Endothelial cell (in vitro differentiated cells): ENCODE results near the gene CNOT1. TPM values are rescaled to one million over a fixed set of nuclear protein-coding genes. Genes with fewer than 3 reads are reported as not detected.

Experiments
- DNase-seq: peaks from one replicate; pipeline ENCODE4 v3.0.0; 2021; ENCODE audit warnings: low spot score
- H3K27ac Mint-ChIP-seq: one replicate; pipeline ENCODE4 v1.8.0; 2021; ENCODE audit warnings: mixed read lengths, inconsistent platforms; ENCODE audit not compliant: unreplicated experiment
- H3K27me3 Mint-ChIP-seq: one replicate; pipeline ENCODE4 v1.8.0; 2021; ENCODE audit warnings: mild to moderate bottlenecking, moderate library complexity, mixed read lengths, inconsistent platforms; ENCODE audit not compliant: unreplicated experiment
- H3K36me3 Mint-ChIP-seq: one replicate; pipeline ENCODE4 v1.8.0; 2021; ENCODE audit warnings: mild to moderate bottlenecking, low read depth, mixed read lengths, inconsistent platforms; ENCODE audit not compliant: unreplicated experiment
- H3K4me1 Mint-ChIP-seq: one replicate; pipeline ENCODE4 v1.8.0; 2021; ENCODE audit warnings: mild to moderate bottlenecking, mixed read lengths, inconsistent platforms; ENCODE audit not compliant: unreplicated experiment
- H3K4me3 Mint-ChIP-seq: one replicate; pipeline ENCODE4 v1.8.0; 2021; ENCODE audit warnings: mild to moderate bottlenecking, mixed read lengths, inconsistent platforms; ENCODE audit not compliant: unreplicated experiment
- H3K9me3 Mint-ChIP-seq: one replicate; pipeline ENCODE4 v1.8.0; 2021; ENCODE audit warnings: mixed read lengths, inconsistent platforms; ENCODE audit not compliant: unreplicated experiment
- total RNA-seq: library from RNA; stranded (reverse); fragmentation: NEBNext Ultra II Directional; extraction: Animal tissue kit (Norgen Biotek cat#: 25700); gene quantifications from one replicate; pipeline ENCODE4 v1.2.1, GENCODE V29; 2021; ENCODE audit not compliant: unreplicated experiment
- TF ChIP-seq, protein P1 (sequence below): fragments of 200-600 bp; sonication (generic); IDR thresholded peaks from one replicate; pipeline ENCODE4 v1.5.0; 2021; ENCODE audit warnings: antibody characterized with exemption; ENCODE audit not compliant: unreplicated experiment

The CNOT1 gene
- total RNA-seq, 1 donor from 2014 or later: 152 TPM

DNA sequence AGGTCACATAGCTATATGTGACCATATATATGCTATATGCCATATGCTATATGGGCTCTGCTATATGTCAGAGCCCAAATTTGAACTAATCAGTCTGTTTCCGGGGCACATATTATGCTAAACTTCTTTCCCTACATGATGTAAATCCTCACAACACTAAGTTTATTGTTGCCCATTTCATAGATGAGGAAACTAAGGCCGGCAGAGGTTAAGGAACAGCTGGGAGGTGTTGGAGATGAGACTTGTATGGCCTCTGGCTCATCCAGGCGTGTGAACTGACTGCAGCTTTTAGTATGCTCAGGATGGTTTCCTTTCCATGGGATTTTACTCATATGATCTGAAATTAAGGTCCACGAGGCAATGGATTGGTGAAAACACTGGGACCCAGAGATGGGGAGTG lies 17.5 kb upstream of the CNOT1 start:
- DNase-seq: no peak
- no peaks in the 10 kb centered on the region for H3K9me3 Mint-ChIP-seq
- H3K36me3 Mint-ChIP-seq: no peaks in the 10 kb centered on the region
- H3K4me3 Mint-ChIP-seq: no peak overlapping the region
- TF ChIP-seq, protein P1, sequence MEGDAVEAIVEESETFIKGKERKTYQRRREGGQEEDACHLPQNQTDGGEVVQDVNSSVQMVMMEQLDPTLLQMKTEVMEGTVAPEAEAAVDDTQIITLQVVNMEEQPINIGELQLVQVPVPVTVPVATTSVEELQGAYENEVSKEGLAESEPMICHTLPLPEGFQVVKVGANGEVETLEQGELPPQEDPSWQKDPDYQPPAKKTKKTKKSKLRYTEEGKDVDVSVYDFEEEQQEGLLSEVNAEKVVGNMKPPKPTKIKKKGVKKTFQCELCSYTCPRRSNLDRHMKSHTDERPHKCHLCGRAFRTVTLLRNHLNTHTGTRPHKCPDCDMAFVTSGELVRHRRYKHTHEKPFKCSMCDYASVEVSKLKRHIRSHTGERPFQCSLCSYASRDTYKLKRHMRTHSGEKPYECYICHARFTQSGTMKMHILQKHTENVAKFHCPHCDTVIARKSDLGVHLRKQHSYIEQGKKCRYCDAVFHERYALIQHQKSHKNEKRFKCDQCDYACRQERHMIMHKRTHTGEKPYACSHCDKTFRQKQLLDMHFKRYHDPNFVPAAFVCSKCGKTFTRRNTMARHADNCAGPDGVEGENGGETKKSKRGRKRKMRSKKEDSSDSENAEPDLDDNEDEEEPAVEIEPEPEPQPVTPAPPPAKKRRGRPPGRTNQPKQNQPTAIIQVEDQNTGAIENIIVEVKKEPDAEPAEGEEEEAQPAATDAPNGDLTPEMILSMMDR: no peak
- H3K27ac Mint-ChIP-seq: no peak overlapping the region
- H3K27me3 Mint-ChIP-seq: peaks cover 1% of the 10 kb centered on the region
- H3K4me1 Mint-ChIP-seq: peaks cover 2% of the 10 kb centered on the region

DNA sequence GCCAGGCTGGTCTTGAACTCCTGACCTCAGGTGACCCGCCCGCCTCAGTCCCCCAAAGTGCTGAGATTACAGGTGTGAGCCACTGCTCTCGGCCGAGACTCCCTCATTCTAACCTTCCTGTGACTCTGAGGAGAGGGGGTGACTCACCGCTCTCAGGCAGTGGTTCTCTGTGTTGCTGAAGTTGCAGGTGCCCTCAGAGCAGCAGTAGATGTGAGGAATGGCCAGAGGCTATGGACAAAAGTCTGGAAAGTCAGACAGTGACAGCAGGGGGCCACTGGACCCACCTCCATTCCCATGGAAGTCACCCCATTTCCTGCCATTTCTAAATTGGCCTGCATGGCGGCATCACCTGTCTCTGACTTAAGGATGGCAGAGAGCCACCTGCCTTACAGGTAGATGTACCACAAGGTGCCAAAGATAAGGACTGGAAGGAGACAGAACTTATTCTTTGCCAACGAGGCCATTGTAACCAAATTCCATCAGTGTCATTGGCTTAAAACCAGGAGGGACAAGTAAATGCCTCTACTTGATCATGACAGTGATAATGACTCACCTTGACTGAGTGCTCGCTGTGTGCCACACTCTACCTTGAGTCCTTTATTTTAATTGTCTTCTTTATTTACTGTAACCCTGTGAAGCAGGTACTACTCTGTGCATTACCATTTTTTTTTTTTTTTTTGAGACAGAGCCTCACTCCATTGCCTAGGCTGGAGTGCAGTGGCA lies 15.3 kb upstream of the CNOT1 start:
- Mint-ChIP-seq H3K4me3 (no peak overlapping the region), H3K36me3 (no peaks in the 10 kb centered on the region), H3K27ac (no peak overlapping the region), H3K27me3 (peaks cover 1% of the 10 kb centered on the region), H3K9me3 (no peaks in the 10 kb centered on the region), H3K4me1 (peaks cover 2% of the 10 kb centered on the region)
- TF ChIP-seq, protein P1: no peak
- DNase-seq: no peak

DNA sequence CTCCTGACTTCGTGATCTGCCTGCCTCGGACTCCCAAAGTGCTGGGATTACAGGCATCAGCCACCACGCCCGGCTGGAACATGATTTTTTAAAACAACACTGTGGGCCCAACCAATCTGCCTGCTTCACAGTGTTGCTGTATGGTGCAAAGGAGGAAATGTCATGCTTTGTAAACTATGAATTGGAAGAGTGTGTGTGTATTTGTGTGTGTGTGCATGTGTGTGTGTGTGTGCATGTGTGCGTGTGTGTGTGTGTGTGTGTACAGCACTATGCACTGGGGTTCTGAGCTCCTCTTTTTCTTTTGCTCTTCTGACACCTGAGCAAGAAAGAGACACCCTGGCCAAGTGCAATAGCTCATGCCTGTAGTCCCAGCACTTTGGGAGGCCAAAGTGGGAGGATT lies 14.5 kb upstream of the CNOT1 start:
- no peak for DNase-seq

DNA sequence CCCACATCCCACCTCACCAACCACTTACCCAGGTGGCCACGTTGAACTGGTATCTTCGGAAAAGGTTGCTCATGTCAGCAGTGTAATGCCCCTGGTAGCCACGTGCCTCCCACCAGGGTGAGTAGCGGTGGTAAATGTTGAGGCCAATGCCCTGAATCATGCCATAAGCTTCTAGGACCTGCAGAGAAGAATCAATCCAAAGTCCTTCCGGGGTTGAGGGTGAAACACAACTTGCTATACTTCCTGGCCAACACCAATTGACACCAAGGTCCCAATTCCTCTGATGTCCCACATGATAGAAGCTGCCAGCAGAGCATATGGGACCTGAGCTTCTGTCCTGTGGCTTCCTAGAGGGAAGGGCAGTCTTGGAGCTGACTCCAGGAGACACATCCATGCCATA lies 11.3 kb upstream of the CNOT1 start:
- Mint-ChIP-seq H3K4me3 (no peak overlapping the region), H3K27me3 (peaks cover 3% of the 10 kb centered on the region), H3K4me1 (peaks cover 9% of the 10 kb centered on the region), H3K9me3 (no peaks in the 10 kb centered on the region), H3K36me3 (no peaks in the 10 kb centered on the region), H3K27ac (no peak overlapping the region)
- TF ChIP-seq, protein P1: no peak
- DNase-seq: no peak

More for the DNA sequence above, 14.5 kb upstream of the CNOT1 start:
- H3K4me3 Mint-ChIP-seq: no peak overlapping the region
- peaks cover 1% of the 10 kb centered on the region for H3K27me3 Mint-ChIP-seq
- no peaks in the 10 kb centered on the region for H3K9me3 Mint-ChIP-seq
- H3K36me3 Mint-ChIP-seq: no peaks in the 10 kb centered on the region
- H3K27ac Mint-ChIP-seq: no peak overlapping the region
- TF ChIP-seq, protein P1: no peak
- H3K4me1 Mint-ChIP-seq: peaks cover 2% of the 10 kb centered on the region

GRCh38 chr16:58639836-58640235 lies 10.2 kb upstream of the CNOT1 start:
- H3K27me3 Mint-ChIP-seq: peaks cover 3% of the 10 kb centered on the region
- TF ChIP-seq, protein P1: no peak

More at GRCh38 chr16:58639836-58640235, 10.2 kb upstream of the CNOT1 start:
- no peaks in the 10 kb centered on the region for H3K9me3 Mint-ChIP-seq
- H3K36me3 Mint-ChIP-seq: no peaks in the 10 kb centered on the region
- no peak overlapping the region for H3K4me3 Mint-ChIP-seq
- peaks cover 11% of the 10 kb centered on the region for H3K4me1 Mint-ChIP-seq
- no peak for DNase-seq
- no peak overlapping the region for H3K27ac Mint-ChIP-seq
